WTC11 (cell line): ENCODE measurements around the gene TMEM179. TPM values are rescaled to one million over a fixed set of nuclear protein-coding genes. Genes with fewer than 3 reads are reported as not detected.

Experiments used
- ATAC-seq: fragments of 200-7000 bp; cut with Tn5 transposase; 2 replicates; pipeline ENCODE4 v1.10.0; 2021; ENCODE audit warnings: mild to moderate bottlenecking, moderate library complexity
- CTCF ChIA-PET: fragments of 300-600 bp; sonication (Branson Sonifier 250); formaldehyde crosslinking; loops from one replicate; lab custom pipeline; 2021; ENCODE audit warnings: antibody characterized with exemption; lab: Charles Lee
- POLR2A ChIA-PET: fragments of 350-600 bp; sonication (Branson Sonifier 250); formaldehyde crosslinking; loops from one replicate; lab custom pipeline; 2021; ENCODE audit warnings: antibody characterized with exemption; lab: Charles Lee
- DNase-seq: peaks from one replicate; pipeline ENCODE4 v3.0.0; 2021; ENCODE audit warnings: low spot score
- H3K27ac Mint-ChIP-seq: 2 replicates; pipeline ENCODE4 v1.8.0; 2021; ENCODE audit warnings: mixed read lengths
- H3K27me3 Mint-ChIP-seq: 2 replicates; pipeline ENCODE4 v1.8.0; 2021; ENCODE audit warnings: low read depth, mild to moderate bottlenecking, moderate library complexity, mixed read lengths
- H3K36me3 Mint-ChIP-seq: 2 replicates; pipeline ENCODE4 v1.8.0; 2021; ENCODE audit warnings: mixed read lengths
- H3K4me1 Mint-ChIP-seq: 2 replicates; pipeline ENCODE4 v1.8.0; 2022; ENCODE audit warnings: mixed read lengths
- H3K4me3 Mint-ChIP-seq: 2 replicates; pipeline ENCODE4 v1.8.0; 2021; ENCODE audit warnings: mild to moderate bottlenecking, moderate library complexity, mixed read lengths
- H3K9me3 Mint-ChIP-seq: 2 replicates; pipeline ENCODE4 v1.8.0; 2021; ENCODE audit warnings: mixed read lengths
- ATF1 ChIP-seq: sonication (generic); formaldehyde crosslinking; IDR thresholded peaks from 2 replicates; pipeline ENCODE4 v1.8.1; 2023; ENCODE audit warnings: mild to moderate bottlenecking, moderate library complexity, missing genetic modification reagents
- CBFB ChIP-seq: sonication (generic); formaldehyde crosslinking; IDR thresholded peaks from 2 replicates; pipeline ENCODE4 v1.8.1; 2022; ENCODE audit warnings: mild to moderate bottlenecking, low read depth, missing genetic modification reagents
- CREM ChIP-seq: sonication (generic); formaldehyde crosslinking; IDR thresholded peaks from 2 replicates; pipeline ENCODE4 v1.8.1; 2022; ENCODE audit warnings: mild to moderate bottlenecking, missing genetic modification reagents, moderate library complexity
- ELF4 ChIP-seq: sonication (generic); formaldehyde crosslinking; IDR thresholded peaks from 2 replicates; pipeline ENCODE4 v1.8.1; 2022; ENCODE audit warnings: low read depth, mild to moderate bottlenecking, moderate library complexity, missing genetic modification reagents
- FOXK1 ChIP-seq: sonication (generic); formaldehyde crosslinking; IDR thresholded peaks from 2 replicates; pipeline ENCODE4 v1.8.0; 2022; ENCODE audit warnings: mild to moderate bottlenecking, moderate library complexity, missing genetic modification reagents
- GRHL2 ChIP-seq: fragments of 250-450 bp; sonication (Bioruptor Pico); IDR thresholded peaks from 2 replicates; pipeline ENCODE4 v1.8.0; 2022; ENCODE audit warnings: mild to moderate bottlenecking, moderate library complexity; ENCODE audit not compliant: insufficient replicate concordance, severe bottlenecking
- KAT7 ChIP-seq: sonication (generic); formaldehyde crosslinking; IDR thresholded peaks from 2 replicates; pipeline ENCODE4 v1.8.1; 2023; ENCODE audit warnings: missing genetic modification reagents, mild to moderate bottlenecking, borderline replicate concordance
- MXD4 ChIP-seq: fragments of 250-450 bp; sonication (Bioruptor Pico); IDR thresholded peaks from 2 replicates; pipeline ENCODE4 v1.8.0; 2021; ENCODE audit warnings: mild to moderate bottlenecking, moderate library complexity, borderline replicate concordance
- NFATC4 ChIP-seq: fragments of 250-450 bp; sonication (Bioruptor Pico); IDR thresholded peaks from 2 replicates; pipeline ENCODE4 v1.9.0; 2021; ENCODE audit warnings: mild to moderate bottlenecking
- NR2C2 ChIP-seq: sonication (generic); formaldehyde crosslinking; IDR thresholded peaks from 2 replicates; pipeline ENCODE4 v1.8.0; 2022; ENCODE audit warnings: mild to moderate bottlenecking, missing genetic modification reagents
- RORB ChIP-seq: fragments of 250-450 bp; sonication (Bioruptor Pico); IDR thresholded peaks from 2 replicates; pipeline ENCODE4 v1.9.0; 2021; ENCODE audit warnings: mild to moderate bottlenecking
- TEAD4 ChIP-seq: sonication (generic); formaldehyde crosslinking; IDR thresholded peaks from 2 replicates; pipeline ENCODE4 v1.8.0; 2022; ENCODE audit warnings: mild to moderate bottlenecking, missing genetic modification reagents
- ZBTB21 ChIP-seq: sonication (generic); formaldehyde crosslinking; IDR thresholded peaks from 2 replicates; pipeline ENCODE4 v1.8.1; 2023; ENCODE audit warnings: mild to moderate bottlenecking, missing genetic modification reagents, borderline replicate concordance
- ZNF138 ChIP-seq: sonication (generic); formaldehyde crosslinking; conservative IDR thresholded peaks from 2 replicates; pipeline ENCODE4 v1.8.1; 2022; ENCODE audit warnings: mild to moderate bottlenecking, moderate library complexity, missing genetic modification reagents
- ZNF396 ChIP-seq: fragments of 250-450 bp; sonication (Bioruptor Pico); IDR thresholded peaks from 2 replicates; pipeline ENCODE4 v1.8.0; 2021; ENCODE audit warnings: mild to moderate bottlenecking, moderate library complexity, borderline replicate concordance
- ZNF416 ChIP-seq: fragments of 250-450 bp; sonication (Bioruptor Pico); IDR thresholded peaks from 2 replicates; pipeline ENCODE4 v1.9.0; 2021; ENCODE audit warnings: mild to moderate bottlenecking, inconsistent platforms
- total RNA-seq: library from RNA; stranded (reverse); gene quantifications from 3 replicates; pipeline ENCODE4 v1.2.3, GENCODE V29; 2021
- TF ChIP-seq, protein P1 (sequence below): sonication (generic); formaldehyde crosslinking; IDR thresholded peaks from 2 replicates; pipeline ENCODE4 v1.8.1; 2022; ENCODE audit warnings: mild to moderate bottlenecking, missing genetic modification reagents, moderate library complexity, borderline replicate concordance
- TF ChIP-seq, protein P2 (sequence below): fragments of 250-450 bp; sonication (Bioruptor Pico); IDR thresholded peaks from 2 replicates; pipeline ENCODE4 v1.8.0; 2021; ENCODE audit warnings: mild to moderate bottlenecking
- TF ChIP-seq, protein P3 (sequence below): fragments of 250-450 bp; sonication (Bioruptor Pico); IDR thresholded peaks from 2 replicates; pipeline ENCODE4 v2.1.2; 2022; ENCODE audit warnings: mild to moderate bottlenecking, moderate library complexity
- TF ChIP-seq, protein P4 (sequence below): fragments of 250-450 bp; sonication (Bioruptor Pico); conservative IDR thresholded peaks from 2 replicates; pipeline ENCODE4 v1.9.0; 2021; ENCODE audit warnings: mild to moderate bottlenecking
- TF ChIP-seq, protein P5 (sequence below): sonication (generic); formaldehyde crosslinking; conservative IDR thresholded peaks from 2 replicates; pipeline ENCODE4 v1.8.1; 2022; ENCODE audit warnings: mild to moderate bottlenecking, missing genetic modification reagents
- TF ChIP-seq, protein P6 (sequence below): sonication (generic); formaldehyde crosslinking; IDR thresholded peaks from 2 replicates; pipeline ENCODE4 v1.8.1; 2022; ENCODE audit warnings: low read depth, missing genetic modification reagents, borderline replicate concordance

The TMEM179 gene
- total RNA-seq, 1 experiment from 2014 or later, result 2.4 TPM

DNA sequence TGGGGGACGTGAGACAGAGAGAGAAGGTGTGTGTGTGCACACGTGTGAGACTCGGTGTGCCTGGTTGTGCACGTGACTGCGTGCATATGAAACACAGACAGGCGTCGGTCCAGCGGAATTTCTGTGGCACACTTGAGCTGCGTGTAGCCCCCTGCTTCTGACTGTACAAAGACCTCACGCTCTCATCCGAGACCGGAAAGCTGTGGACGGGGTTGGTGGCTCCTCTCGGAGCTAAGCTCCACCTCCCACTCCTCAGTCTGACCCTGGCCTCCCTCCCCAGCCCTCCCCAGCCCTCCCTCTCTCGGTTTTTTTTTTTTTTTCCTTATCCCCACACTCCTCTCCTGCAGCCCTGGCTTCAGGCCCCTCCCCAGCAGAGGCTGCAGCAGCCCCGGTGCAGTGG lies 33.3 kb downstream of the TMEM179 start (continued):
- TF ChIP-seq, protein P1, sequence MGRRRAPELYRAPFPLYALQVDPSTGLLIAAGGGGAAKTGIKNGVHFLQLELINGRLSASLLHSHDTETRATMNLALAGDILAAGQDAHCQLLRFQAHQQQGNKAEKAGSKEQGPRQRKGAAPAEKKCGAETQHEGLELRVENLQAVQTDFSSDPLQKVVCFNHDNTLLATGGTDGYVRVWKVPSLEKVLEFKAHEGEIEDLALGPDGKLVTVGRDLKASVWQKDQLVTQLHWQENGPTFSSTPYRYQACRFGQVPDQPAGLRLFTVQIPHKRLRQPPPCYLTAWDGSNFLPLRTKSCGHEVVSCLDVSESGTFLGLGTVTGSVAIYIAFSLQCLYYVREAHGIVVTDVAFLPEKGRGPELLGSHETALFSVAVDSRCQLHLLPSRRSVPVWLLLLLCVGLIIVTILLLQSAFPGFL (CRISPR knock-in tag), result no peak
- no peak for TF ChIP-seq CBFB (CRISPR knock-in tag)
- no peak for TF ChIP-seq TEAD4 (CRISPR knock-in tag)

DNA sequence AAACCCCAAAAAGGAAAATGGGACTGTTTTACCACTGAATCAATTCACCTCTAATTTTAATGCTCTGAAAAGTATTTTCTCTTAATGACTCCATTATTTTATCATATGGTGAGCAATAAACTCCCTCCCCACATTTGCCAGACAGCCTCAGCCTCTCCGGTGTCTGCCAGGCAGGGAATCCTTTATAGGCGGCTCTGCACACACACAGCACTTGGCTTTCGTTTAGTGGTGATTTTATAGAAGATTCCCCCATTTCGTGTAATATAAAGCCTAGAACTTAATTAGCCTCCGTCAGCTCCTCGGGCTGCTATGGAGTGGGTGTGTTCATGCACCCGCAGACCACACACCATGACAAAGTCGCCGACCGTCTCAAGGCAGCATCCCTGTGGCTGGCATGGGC lies 35.1 kb downstream of the TMEM179 start:
- ATAC-seq, result no peak
- ChIA-PET CTCF (no interaction called here), POLR2A (no interaction called here)
- Mint-ChIP-seq H3K36me3 (no peaks in the 10 kb centered on the region), H3K9me3 (no peaks in the 10 kb centered on the region), H3K4me3 (no peak overlapping the region), H3K4me1 (peaks cover 3% of the 10 kb centered on the region; the same call in 1 of the 2 replicates), H3K27ac (no peak overlapping the region), H3K27me3 (no peaks in the 10 kb centered on the region)
- TF ChIP-seq KAT7 (CRISPR knock-in tag) (no peak), ATF1 (CRISPR knock-in tag) (no peak)
- no peak for DNase-seq

DNA sequence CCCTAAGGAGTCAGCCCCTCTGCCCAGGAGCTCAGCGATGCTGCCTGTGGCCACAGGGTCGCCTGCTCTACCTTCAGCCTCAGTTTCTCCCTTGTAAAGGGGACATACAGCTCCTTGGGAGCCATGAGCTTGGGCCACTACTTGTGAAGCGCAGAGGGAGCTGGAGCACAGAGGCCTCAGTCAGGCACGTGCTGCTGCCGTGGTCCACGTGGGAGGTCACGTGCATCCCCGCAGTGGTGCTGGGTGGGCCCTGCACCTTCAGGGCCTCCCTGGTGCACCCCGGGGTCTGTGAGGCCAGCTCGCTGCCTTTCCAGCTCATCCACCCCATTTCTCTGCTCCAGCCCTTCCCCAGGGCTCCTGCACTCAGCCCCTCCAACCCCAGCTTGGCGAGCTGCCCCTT lies 36.0 kb downstream of the TMEM179 start:
- POLR2A ChIA-PET, result no interaction called here
- TF ChIP-seq, protein P2, sequence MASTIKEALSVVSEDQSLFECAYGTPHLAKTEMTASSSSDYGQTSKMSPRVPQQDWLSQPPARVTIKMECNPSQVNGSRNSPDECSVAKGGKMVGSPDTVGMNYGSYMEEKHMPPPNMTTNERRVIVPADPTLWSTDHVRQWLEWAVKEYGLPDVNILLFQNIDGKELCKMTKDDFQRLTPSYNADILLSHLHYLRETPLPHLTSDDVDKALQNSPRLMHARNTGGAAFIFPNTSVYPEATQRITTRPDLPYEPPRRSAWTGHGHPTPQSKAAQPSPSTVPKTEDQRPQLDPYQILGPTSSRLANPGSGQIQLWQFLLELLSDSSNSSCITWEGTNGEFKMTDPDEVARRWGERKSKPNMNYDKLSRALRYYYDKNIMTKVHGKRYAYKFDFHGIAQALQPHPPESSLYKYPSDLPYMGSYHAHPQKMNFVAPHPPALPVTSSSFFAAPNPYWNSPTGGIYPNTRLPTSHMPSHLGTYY (CRISPR knock-in tag), result no peak
- no peak for TF ChIP-seq RORB (CRISPR knock-in tag)
- TF ChIP-seq, protein P3, sequence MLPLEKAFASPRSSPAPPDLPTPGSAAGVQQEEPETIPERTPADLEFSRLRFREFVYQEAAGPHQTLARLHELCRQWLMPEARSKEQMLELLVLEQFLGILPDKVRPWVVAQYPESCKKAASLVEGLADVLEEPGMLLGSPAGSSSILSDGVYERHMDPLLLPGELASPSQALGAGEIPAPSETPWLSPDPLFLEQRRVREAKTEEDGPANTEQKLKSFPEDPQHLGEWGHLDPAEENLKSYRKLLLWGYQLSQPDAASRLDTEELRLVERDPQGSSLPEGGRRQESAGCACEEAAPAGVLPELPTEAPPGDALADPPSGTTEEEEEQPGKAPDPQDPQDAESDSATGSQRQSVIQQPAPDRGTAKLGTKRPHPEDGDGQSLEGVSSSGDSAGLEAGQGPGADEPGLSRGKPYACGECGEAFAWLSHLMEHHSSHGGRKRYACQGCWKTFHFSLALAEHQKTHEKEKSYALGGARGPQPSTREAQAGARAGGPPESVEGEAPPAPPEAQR (CRISPR knock-in tag), result no peak
- TF ChIP-seq ZNF396 (CRISPR knock-in tag), result no peak
- no peak for TF ChIP-seq FOXK1 (CRISPR knock-in tag)
- no peak for TF ChIP-seq NR2C2 (CRISPR knock-in tag)
- TF ChIP-seq, all 79 proteins: peak for 0
- Mint-ChIP-seq H3K9me3 (no peaks in the 10 kb centered on the region), H3K36me3 (no peaks in the 10 kb centered on the region), H3K4me3 (no peak overlapping the region), H3K27me3 (no peaks in the 10 kb centered on the region), H3K27ac (no peak overlapping the region), H3K4me1 (peaks cover 3% of the 10 kb centered on the region; the same call in 1 of the 2 replicates)
- no peak for DNase-seq
- CTCF ChIA-PET, result no interaction called here
- ATAC-seq, result no peak

DNA sequence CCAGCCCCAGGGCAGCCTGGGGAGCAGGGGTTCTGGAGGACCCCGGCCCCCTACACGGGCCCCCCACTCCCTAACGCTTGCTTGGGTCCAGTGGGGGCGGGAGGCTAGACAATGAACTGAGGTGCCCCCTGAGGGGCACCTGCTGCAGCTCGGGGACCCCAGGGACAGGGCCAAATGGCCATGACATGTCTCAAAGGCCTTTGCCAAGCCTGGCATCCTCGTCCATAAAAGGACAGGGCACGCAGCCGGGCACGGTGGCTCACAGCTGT lies 36.7 kb downstream of the TMEM179 start:
- H3K9me3 Mint-ChIP-seq, result no peaks in the 10 kb centered on the region
- H3K4me1 Mint-ChIP-seq, result peaks cover 3% of the 10 kb centered on the region; the same call in 1 of the 2 replicates
- ATAC-seq (no peak), DNase-seq (no peak)
- no peaks in the 10 kb centered on the region for H3K27me3 Mint-ChIP-seq
- ChIA-PET POLR2A (no interaction called here), CTCF (no interaction called here)
- no peak overlapping the region for H3K4me3 Mint-ChIP-seq
- H3K27ac Mint-ChIP-seq, result no peak overlapping the region
- no peaks in the 10 kb centered on the region for H3K36me3 Mint-ChIP-seq
- TF ChIP-seq ZNF416 (CRISPR knock-in tag) (no peak), ELF4 (CRISPR knock-in tag) (no peak), CREM (CRISPR knock-in tag) (no peak), ZBTB21 (no peak), GRHL2 (CRISPR knock-in tag) (no peak), ZNF396 (CRISPR knock-in tag) (no peak), MXD4 (CRISPR knock-in tag) (no peak), NFATC4 (CRISPR knock-in tag) (no peak), ZNF138 (no peak)
- TF ChIP-seq, protein P4, sequence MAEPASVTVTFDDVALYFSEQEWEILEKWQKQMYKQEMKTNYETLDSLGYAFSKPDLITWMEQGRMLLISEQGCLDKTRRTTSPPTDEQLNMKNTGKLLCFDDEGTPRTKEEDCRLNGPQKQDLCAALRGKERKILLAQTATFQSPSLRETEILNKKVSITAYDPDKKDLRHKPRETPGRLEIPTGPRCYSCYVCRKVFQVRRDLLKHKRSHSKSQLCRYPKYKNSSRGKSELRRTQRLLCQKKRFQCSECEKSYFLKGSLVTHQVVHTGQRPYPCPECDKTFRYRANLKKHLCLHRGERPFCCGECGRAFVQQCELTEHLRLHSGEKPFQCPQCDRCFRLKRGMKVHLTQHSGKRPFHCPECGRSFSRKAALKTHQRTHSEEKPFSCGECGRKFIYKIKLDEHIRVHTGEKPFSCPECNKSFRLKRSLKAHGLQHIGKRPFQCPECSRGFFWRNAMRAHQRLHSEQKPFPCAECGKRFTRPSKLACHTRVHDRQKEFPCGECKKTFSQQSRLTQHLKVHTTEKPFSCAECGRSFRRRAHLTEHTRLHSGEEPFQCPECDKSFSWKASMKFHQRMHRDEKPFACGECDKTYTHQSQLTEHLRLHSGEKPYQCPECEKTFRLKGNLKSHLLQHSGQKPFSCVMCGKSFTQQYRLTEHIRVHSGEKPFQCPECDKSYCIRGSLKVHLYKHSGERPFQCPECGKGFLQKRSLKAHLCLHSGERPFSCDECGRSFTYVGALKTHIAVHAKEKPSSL, result no peak
- TF ChIP-seq, protein P5, sequence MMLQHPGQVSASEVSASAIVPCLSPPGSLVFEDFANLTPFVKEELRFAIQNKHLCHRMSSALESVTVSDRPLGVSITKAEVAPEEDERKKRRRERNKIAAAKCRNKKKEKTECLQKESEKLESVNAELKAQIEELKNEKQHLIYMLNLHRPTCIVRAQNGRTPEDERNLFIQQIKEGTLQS (CRISPR knock-in tag), result no peak
- TF ChIP-seq, protein P6, sequence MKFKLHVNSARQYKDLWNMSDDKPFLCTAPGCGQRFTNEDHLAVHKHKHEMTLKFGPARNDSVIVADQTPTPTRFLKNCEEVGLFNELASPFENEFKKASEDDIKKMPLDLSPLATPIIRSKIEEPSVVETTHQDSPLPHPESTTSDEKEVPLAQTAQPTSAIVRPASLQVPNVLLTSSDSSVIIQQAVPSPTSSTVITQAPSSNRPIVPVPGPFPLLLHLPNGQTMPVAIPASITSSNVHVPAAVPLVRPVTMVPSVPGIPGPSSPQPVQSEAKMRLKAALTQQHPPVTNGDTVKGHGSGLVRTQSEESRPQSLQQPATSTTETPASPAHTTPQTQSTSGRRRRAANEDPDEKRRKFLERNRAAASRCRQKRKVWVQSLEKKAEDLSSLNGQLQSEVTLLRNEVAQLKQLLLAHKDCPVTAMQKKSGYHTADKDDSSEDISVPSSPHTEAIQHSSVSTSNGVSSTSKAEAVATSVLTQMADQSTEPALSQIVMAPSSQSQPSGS, result no peak
